GM23338 (cell line): ENCODE data around the gene NHS. TPM values are rescaled to one million over a fixed set of nuclear protein-coding genes. Genes with fewer than 3 reads are reported as not detected.

ENCODE experiments used
- ATAC-seq: fragments of 200-7000 bp; cut with Tn5 transposase; 3 replicates; pipeline ENCODE4 v1.9.1; 2020
- DNase-seq: peaks from one replicate; pipeline ENCODE4 v3.0.0-alpha.2; 2015; ENCODE audit warnings: low spot score
- H2AFZ ChIP-seq: fragments of 200-600 bp; sonication (generic); 2 replicates; pipeline ENCODE4 v1.8.0; 2016; ENCODE audit warnings: antibody characterized with exemption, mild to moderate bottlenecking, moderate library complexity
- H3F3A ChIP-seq: fragments of 200-600 bp; sonication (generic); replicated peaks from 2 replicates; pipeline ENCODE4 v1.8.0; 2017; ENCODE audit warnings: antibody characterized with exemption, mixed run types, low read depth
- H3K27ac ChIP-seq: fragments of 200-600 bp; sonication (generic); 2 replicates; pipeline ENCODE4 v1.6.1; 2016; ENCODE audit warnings: low read depth
- H3K27me3 ChIP-seq: fragments of 200-600 bp; sonication (generic); 2 replicates; pipeline ENCODE4 v1.8.0; 2016; ENCODE audit warnings: mild to moderate bottlenecking, mixed run types, moderate library complexity; ENCODE audit not compliant: insufficient read depth
- H3K36me3 ChIP-seq: fragments of 200-600 bp; sonication (generic); 2 replicates; pipeline ENCODE4 v1.8.0; 2016; ENCODE audit warnings: mild to moderate bottlenecking; ENCODE audit not compliant: insufficient read depth
- H3K4me1 ChIP-seq: fragments of 200-600 bp; sonication (generic); 2 replicates; pipeline ENCODE4 v1.8.0; 2016; ENCODE audit warnings: mild to moderate bottlenecking, moderate library complexity; ENCODE audit not compliant: insufficient read depth
- H3K4me2 ChIP-seq: fragments of 200-600 bp; sonication (generic); 2 replicates; pipeline ENCODE4 v1.7.1; 2017; ENCODE audit warnings: mixed run types
- H3K4me3 ChIP-seq: fragments of 200-600 bp; sonication (generic); 2 replicates; pipeline ENCODE4 v1.6.1; 2016; ENCODE audit warnings: mixed run types
- H3K79me2 ChIP-seq: fragments of 200-600 bp; sonication (generic); replicated peaks from 2 replicates; pipeline ENCODE4 v1.8.0; 2017; ENCODE audit warnings: mild to moderate bottlenecking; ENCODE audit not compliant: insufficient read depth
- H3K9me2 ChIP-seq: fragments of 200-600 bp; sonication (generic); 2 replicates; pipeline ENCODE4 v1.8.0; 2017; ENCODE audit not compliant: insufficient read depth
- H4K20me1 ChIP-seq: fragments of 200-600 bp; sonication (generic); replicated peaks from 2 replicates; pipeline ENCODE4 v1.8.0; 2017; ENCODE audit warnings: mild to moderate bottlenecking; ENCODE audit not compliant: insufficient read depth
- H3K27ac Mint-ChIP-seq: 2 replicates; pipeline ENCODE4 v1.8.0; 2020; ENCODE audit warnings: inconsistent platforms, mild to moderate bottlenecking, moderate library complexity, mixed read lengths
- H3K27me3 Mint-ChIP-seq: 3 replicates; pipeline ENCODE4 v1.8.0; 2022; ENCODE audit warnings: low read depth, mild to moderate bottlenecking, moderate library complexity, mixed read lengths, inconsistent platforms; ENCODE audit not compliant: insufficient read depth, poor library complexity
- H3K36me3 Mint-ChIP-seq: 3 replicates; pipeline ENCODE4 v1.8.0; 2021; ENCODE audit warnings: low read depth, mild to moderate bottlenecking, inconsistent platforms, moderate library complexity, mixed read lengths
- H3K4me1 Mint-ChIP-seq: 3 replicates; pipeline ENCODE4 v1.8.0; 2020; ENCODE audit warnings: mild to moderate bottlenecking, inconsistent platforms, mixed read lengths
- H3K4me3 Mint-ChIP-seq: 3 replicates; pipeline ENCODE4 v1.8.0; 2021; ENCODE audit warnings: moderate library complexity, mild to moderate bottlenecking, inconsistent platforms, mixed read lengths
- H3K9me3 Mint-ChIP-seq: 3 replicates; pipeline ENCODE4 v1.8.0; 2020; ENCODE audit warnings: moderate library complexity, mild to moderate bottlenecking, inconsistent platforms, mixed read lengths
- CREB1 ChIP-seq: fragments of 250-450 bp; sonication (Bioruptor Pico); IDR thresholded peaks from 2 replicates; pipeline ENCODE4 v1.5.0; 2020; ENCODE audit warnings: low read depth, mild to moderate bottlenecking, moderate library complexity
- CTCF ChIP-seq, 2 experiments: fragments of 200-600 bp in 1 of 2; sonication (generic) in 1 of 2; conservative IDR thresholded peaks; 2 replicates each; pipeline versions ENCODE4 v1.5.1 to v1.6.1; 2016 to 2017; ENCODE audit warnings: antibody characterized with exemption in 2 of 2, low read depth in 2 of 2, mild to moderate bottlenecking in 2 of 2, moderate library complexity in 1 of 2
- EZH2phosphoT487 ChIP-seq: fragments of 200-600 bp; sonication (generic); IDR thresholded peaks from one replicate; pipeline ENCODE4 v1.8.1; 2018; ENCODE audit warnings: antibody characterized with exemption; ENCODE audit not compliant: unreplicated experiment
- JUNB ChIP-seq: IDR thresholded peaks from one replicate; pipeline ENCODE4 v1.6.1; 2016; ENCODE audit warnings: antibody characterized with exemption; ENCODE audit not compliant: unreplicated experiment
- NANOG ChIP-seq: IDR thresholded peaks from 2 replicates; pipeline ENCODE4 v1.6.1; 2016; ENCODE audit warnings: antibody characterized with exemption, borderline replicate concordance
- REST ChIP-seq: IDR thresholded peaks from one replicate; pipeline ENCODE4 v1.6.1; 2018; ENCODE audit warnings: antibody characterized with exemption; ENCODE audit not compliant: unreplicated experiment
- STAT1 ChIP-seq: IDR thresholded peaks from one replicate; pipeline ENCODE4 v1.6.1; 2016; ENCODE audit warnings: antibody characterized with exemption; ENCODE audit not compliant: unreplicated experiment
- ZNF331 ChIP-seq: fragments of 250-450 bp; sonication (Bioruptor Pico); IDR thresholded peaks from 2 replicates; pipeline ENCODE4 v1.5.0; 2020; ENCODE audit warnings: low read depth, mild to moderate bottlenecking, moderate library complexity
- polyA plus RNA-seq: library from polyadenylated mRNA; unstranded; fragments of >200 nt; fragmentation: Nextera tagmentation; extraction: Ambion mirVana; gene quantifications from 2 replicates; pipeline ENCODE4 v1.2.1, GENCODE V29; 2016
- total RNA-seq: library from RNA; depleted of rRNA; stranded (reverse); fragments of >200 nt; shearing (Covaris generic); gene quantifications from 2 replicates; pipeline ENCODE4 v1.2.3, GENCODE V29; 2014

The NHS gene
- total and polyA plus RNA-seq, 2 experiments from 2014 or later = 1.8 to 8.2 TPM

- no peak for TF ChIP-seq EZH2phosphoT487
- no peak for TF ChIP-seq JUNB
- TF ChIP-seq REST = no peak
- TF ChIP-seq CREB1 (CRISPR knock-in tag) = no peak
- TF ChIP-seq CTCF (conservative IDR thresholded peaks at IDR 0.05; ENCODE audit: low read depth in 2 of 2) = no peak
- no peak for TF ChIP-seq NANOG
- TF ChIP-seq ZNF331 = no peak
These were observed 312.6 kb downstream of the NHS start (continued) for GRCh38 chrX:17687648-17688047.

- Histone ChIP-seq H3K4me1 (no peaks in the 10 kb centered on the region), H3K36me3 (no peaks in the 10 kb centered on the region), H4K20me1 (no peaks in the 10 kb centered on the region), H2AFZ (no peak overlapping the region), H3K9me2 (no peaks in the 10 kb centered on the region), H3K27me3 (no peaks in the 10 kb centered on the region), H3F3A (no peaks in the 10 kb centered on the region), H3K4me2 (no peak overlapping the region), H3K79me2 (no peaks in the 10 kb centered on the region), H3K4me3 (no peak overlapping the region), H3K27ac (no peak overlapping the region)
- no peaks in the 10 kb centered on the region for H3K36me3 Mint-ChIP-seq
- ATAC-seq = peak; percentile 73
- H3K27ac Mint-ChIP-seq = no peak overlapping the region
- H3K9me3 Mint-ChIP-seq = no peaks in the 10 kb centered on the region
- TF ChIP-seq CTCF (conservative IDR thresholded peaks at IDR 0.05; ENCODE audit: low read depth in 2 of 2) = peak; percentile 49 to 72
- no peak for TF ChIP-seq STAT1
- peak; percentile 64 for DNase-seq
- H3K27me3 Mint-ChIP-seq = no peaks in the 10 kb centered on the region
- H3K4me3 Mint-ChIP-seq = no peak overlapping the region
- peaks cover 6% of the 10 kb centered on the region; the same call in 2 of the 3 replicates for H3K4me1 Mint-ChIP-seq
These were observed 315.0 kb downstream of the NHS start for GRCh38 chrX:17689971-17690409.
